Measurements from ENCODE around the gene HIVEP2.

HIVEP2 gene

GRCh38 chr6:142857233-142857761 is 87.7 kb downstream of the HIVEP2 start:
- no peak for DNase-seq

- DNase-seq = no peak
Measured at GRCh38 chr6:142856624-142857232, 88.2 kb downstream of the HIVEP2 start.

GRCh38 chr6:142855893-142856623 is 88.9 kb downstream of the HIVEP2 start:
- no peak for DNase-seq

GRCh38 chr6:142854589-142855488 is 90.1 kb downstream of the HIVEP2 start:
- DNase-seq = no peak

- DNase-seq = no peak
Measured at GRCh38 chr6:142853244-142854180, 91.5 kb downstream of the HIVEP2 start.

GRCh38 chr6:142851601-142852000 is 93.4 kb downstream of the HIVEP2 start:
- DNase-seq = peak; percentile 60

GRCh38 chr6:142850679-142851423 is 94.1 kb downstream of the HIVEP2 start:
- DNase-seq = peak; percentile 79

- DNase-seq = no peak
Measured at GRCh38 chr6:142848976-142849375, 96.0 kb downstream of the HIVEP2 start.

- no peak for DNase-seq
Measured at GRCh38 chr6:142848156-142848555, 96.8 kb downstream of the HIVEP2 start.

- DNase-seq = peak; percentile 98
Measured at GRCh38 chr6:142846883-142847287, 98.1 kb downstream of the HIVEP2 start.

- peak; percentile 52 for DNase-seq
Measured at GRCh38 chr6:142846459-142846831, 98.5 kb downstream of the HIVEP2 start.

GRCh38 chr6:142845624-142846458 is 99.1 kb downstream of the HIVEP2 start:
- DNase-seq = peak; percentile 66

- peak; percentile 37 for DNase-seq
Measured at GRCh38 chr6:142845143-142845571, 99.8 kb downstream of the HIVEP2 start.

GRCh38 chr6:142844065-142844755 is 100.8 kb downstream of the HIVEP2 start:
- DNase-seq = peak; percentile 82

GRCh38 chr6:142843361-142843760 is 101.6 kb downstream of the HIVEP2 start:
- DNase-seq = no peak

GRCh38 chr6:142842418-142843261 is 102.3 kb downstream of the HIVEP2 start:
- peak; percentile 32 for DNase-seq

- no peak for DNase-seq
Measured at GRCh38 chr6:142841915-142842314, 103.1 kb downstream of the HIVEP2 start.

GRCh38 chr6:142839686-142840040 is 105.3 kb downstream of the HIVEP2 start:
- DNase-seq = peak; percentile 56
